ENCODE results near the gene SLC28A1.
"Not testable (repeated sequence)": the region's sequence is repeated elsewhere in the genome, so short reads cannot be mapped to it uniquely, and the experiment has no call there.

The SLC28A1 gene, protein sequence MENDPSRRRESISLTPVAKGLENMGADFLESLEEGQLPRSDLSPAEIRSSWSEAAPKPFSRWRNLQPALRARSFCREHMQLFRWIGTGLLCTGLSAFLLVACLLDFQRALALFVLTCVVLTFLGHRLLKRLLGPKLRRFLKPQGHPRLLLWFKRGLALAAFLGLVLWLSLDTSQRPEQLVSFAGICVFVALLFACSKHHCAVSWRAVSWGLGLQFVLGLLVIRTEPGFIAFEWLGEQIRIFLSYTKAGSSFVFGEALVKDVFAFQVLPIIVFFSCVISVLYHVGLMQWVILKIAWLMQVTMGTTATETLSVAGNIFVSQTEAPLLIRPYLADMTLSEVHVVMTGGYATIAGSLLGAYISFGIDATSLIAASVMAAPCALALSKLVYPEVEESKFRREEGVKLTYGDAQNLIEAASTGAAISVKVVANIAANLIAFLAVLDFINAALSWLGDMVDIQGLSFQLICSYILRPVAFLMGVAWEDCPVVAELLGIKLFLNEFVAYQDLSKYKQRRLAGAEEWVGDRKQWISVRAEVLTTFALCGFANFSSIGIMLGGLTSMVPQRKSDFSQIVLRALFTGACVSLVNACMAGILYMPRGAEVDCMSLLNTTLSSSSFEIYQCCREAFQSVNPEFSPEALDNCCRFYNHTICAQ

DNA sequence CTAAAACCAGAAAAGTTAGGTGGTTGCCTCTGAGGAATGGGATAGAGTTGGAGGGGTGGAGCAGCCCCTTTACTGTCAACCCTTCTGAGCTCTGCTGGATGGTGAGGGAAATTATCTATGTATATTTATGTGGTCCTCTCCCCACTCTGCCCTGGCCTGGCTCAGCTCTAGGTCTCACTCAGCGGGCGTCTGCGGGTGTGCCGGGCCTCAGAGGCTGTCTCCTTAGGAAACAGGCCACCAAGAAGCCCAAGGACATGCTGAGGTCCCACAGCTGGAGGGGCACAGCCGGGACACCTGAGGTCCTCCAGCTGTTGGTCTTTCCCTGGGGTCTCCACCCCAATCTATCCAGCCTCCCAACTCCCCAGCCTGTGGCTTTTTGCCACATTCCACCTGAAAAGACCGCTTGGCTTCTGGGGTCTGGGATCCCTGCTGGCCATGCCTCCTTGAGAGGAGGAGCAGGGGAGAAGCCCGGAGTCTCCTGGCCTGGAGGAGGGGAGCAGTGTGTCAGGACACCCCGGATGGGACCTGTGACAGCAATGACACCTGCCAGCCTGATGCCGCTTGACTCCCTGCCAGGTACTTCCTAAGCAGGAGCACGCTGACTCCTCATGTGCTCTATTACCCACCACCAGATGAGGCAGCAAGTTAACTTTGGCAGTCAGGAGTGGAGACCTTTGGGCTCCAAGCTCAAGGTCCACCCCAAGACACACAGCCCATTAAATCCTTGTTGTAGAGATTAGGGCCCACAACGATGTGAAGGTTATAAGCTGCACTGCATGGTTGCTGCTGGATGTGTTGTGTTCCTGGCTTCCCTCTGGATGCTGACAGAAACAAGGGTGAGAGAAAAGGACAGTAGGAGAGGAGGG is at the start of gene SLC28A1:
Gene SLC28A1 (plus strand): TSS at position 747 of the 866 bp plus-strand sequence. CDS start 3,099 bp downstream, outside the sequence.
- Mint-ChIP-seq H3K9me3 (ENCODE audit: low read depth) (no peaks in the 10 kb centered on the region), H3K36me3 (no peaks in the 10 kb centered on the region), H3K27ac (no peak within 1 kb of the TSS)

DNA sequence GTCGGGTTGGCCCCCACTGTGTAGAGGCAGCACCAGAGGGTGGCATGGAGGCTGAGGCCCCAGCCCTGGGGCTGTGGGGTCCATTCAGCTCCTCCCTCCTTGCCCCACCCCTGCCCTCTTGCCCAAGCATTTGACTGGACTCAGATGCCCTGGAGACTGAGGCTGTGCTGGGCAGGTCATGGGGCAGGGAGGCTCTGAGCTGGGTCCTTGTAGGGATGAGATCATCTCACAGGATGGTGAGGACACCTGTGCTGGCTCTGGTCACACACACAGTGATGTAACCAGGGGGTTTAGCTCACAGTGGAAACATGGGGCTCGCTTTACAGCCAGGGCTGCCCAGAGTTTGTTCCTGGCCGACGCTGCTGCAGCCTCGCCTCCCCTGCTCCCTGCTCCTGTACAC is 49.5 kb upstream of the SLC28A1 start:
- Mint-ChIP-seq H3K27me3 (no peaks in the 10 kb centered on the region), H3K4me1 (ENCODE audit: low read depth) (no peaks in the 10 kb centered on the region), H3K9me3 (ENCODE audit: low read depth) (no peaks in the 10 kb centered on the region), H3K27ac (no peak overlapping the region), H3K36me3 (no peaks in the 10 kb centered on the region), H3K4me3 (no peak overlapping the region)

More for the DNA sequence above, at the start of gene SLC28A1:
- Mint-ChIP-seq H3K4me1 (ENCODE audit: low read depth) (no peaks in the 10 kb centered on the region), H3K27me3 (peaks cover 1% of the 10 kb centered on the region), H3K4me3 (no peak within 1 kb of the TSS)

DNA sequence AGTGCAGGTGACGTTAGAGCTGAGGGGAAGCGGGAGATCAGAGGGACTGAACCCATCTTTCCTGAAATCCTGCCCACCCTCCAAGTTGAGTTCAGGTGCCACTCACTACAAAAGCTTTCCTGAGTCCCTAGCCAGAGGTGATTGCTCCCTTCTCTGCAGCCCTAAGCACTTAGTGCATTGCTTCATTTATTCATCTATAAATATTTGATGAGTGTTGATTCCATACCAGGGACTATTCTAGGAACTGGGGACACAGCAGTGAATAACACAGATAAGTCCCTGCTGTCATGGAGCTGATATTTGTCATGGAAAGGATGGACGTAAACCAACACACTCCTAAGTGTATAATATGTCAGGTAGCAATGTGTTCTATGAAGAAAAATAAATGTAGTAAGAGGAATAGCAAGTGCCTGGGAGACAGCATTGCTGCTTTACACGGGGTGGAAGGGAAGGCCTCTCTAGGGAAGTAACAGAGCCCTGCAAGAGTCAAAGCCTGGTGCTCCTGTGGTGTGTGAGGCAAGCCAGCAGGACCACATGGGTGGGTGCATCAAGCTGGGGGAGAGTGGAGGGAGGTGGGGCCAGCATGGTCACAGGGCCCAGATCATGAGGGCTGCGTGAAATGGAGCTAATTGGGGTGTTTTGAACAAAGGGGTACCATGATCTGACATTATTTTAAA is 48.7 kb upstream of the SLC28A1 start:
- Mint-ChIP-seq H3K4me1 (ENCODE audit: low read depth) (no peaks in the 10 kb centered on the region), H3K27ac (no peak overlapping the region), H3K36me3 (no peaks in the 10 kb centered on the region), H3K4me3 (no peak overlapping the region), H3K27me3 (no peaks in the 10 kb centered on the region), H3K9me3 (ENCODE audit: low read depth) (no peaks in the 10 kb centered on the region)

DNA sequence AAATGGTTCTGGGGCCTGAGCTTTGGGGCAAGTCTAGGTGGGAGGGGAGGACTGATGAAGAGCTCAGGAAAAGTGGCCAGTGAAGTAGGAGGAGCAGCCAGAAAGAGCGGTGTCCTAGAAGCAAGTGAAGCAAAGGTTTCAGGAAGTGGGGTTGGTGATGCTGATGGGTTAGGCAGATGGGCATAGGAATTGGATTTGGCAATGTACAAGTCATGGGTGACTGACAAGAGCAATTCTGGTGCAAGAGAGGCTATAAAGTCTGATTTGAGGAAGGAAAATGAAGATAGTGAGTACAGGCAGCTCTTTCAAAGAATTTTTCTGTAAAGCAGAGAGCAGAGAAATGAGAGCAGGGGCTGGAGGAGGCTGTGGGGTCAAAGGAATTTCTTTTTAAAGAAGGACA is 47.6 kb upstream of the SLC28A1 start:
- Mint-ChIP-seq H3K36me3 (no peaks in the 10 kb centered on the region), H3K4me3 (no peak overlapping the region), H3K4me1 (ENCODE audit: low read depth) (no peaks in the 10 kb centered on the region), H3K9me3 (ENCODE audit: low read depth) (no peaks in the 10 kb centered on the region), H3K27me3 (no peaks in the 10 kb centered on the region), H3K27ac (no peak overlapping the region)

DNA sequence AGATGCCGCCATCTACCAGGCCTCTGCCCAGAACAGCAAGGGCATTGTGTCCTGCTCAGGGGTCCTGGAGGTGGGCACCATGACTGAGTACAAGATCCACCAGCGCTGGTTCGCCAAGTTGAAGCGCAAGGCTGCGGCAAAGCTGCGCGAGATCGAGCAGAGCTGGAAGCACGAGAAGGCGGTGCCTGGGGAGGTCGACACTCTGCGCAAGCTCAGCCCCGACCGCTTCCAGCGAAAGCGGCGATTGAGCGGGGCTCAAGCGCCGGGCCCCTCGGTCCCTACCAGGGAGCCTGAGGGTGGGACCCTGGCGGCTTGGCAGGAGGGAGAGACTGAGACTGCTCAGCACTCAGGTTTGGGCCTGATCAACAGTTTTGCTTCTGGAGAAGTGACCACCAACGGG is 44.7 kb upstream of the SLC28A1 start:
- Mint-ChIP-seq H3K9me3 (ENCODE audit: low read depth) (no peaks in the 10 kb centered on the region), H3K4me1 (ENCODE audit: low read depth) (no peaks in the 10 kb centered on the region), H3K27ac (no peak overlapping the region), H3K27me3 (no peaks in the 10 kb centered on the region), H3K4me3 (no peak overlapping the region), H3K36me3 (no peaks in the 10 kb centered on the region)

DNA sequence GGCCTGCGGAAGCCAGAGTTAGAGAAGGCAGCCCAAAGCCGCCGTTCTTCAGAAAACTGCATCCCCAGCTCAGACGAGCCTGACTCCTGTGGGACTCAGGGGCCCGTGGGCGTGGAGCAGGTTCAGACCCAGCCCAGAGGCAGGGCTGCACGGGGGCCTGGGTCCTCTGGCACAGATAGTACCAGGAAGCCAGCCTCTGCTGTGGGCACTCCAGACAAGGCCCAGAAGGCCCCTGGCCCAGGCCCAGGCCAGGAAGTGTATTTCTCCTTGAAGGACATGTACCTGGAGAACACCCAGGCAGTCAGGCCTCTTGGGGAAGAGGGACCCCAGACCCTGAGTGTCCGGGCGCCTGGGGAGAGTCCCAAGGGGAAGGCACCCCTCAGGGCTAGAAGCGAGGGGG is 44.2 kb upstream of the SLC28A1 start:
- Mint-ChIP-seq H3K27me3 (no peaks in the 10 kb centered on the region), H3K4me3 (no peak overlapping the region), H3K27ac (no peak overlapping the region), H3K36me3 (no peaks in the 10 kb centered on the region), H3K4me1 (ENCODE audit: low read depth) (no peaks in the 10 kb centered on the region), H3K9me3 (ENCODE audit: low read depth) (no peaks in the 10 kb centered on the region)

DNA sequence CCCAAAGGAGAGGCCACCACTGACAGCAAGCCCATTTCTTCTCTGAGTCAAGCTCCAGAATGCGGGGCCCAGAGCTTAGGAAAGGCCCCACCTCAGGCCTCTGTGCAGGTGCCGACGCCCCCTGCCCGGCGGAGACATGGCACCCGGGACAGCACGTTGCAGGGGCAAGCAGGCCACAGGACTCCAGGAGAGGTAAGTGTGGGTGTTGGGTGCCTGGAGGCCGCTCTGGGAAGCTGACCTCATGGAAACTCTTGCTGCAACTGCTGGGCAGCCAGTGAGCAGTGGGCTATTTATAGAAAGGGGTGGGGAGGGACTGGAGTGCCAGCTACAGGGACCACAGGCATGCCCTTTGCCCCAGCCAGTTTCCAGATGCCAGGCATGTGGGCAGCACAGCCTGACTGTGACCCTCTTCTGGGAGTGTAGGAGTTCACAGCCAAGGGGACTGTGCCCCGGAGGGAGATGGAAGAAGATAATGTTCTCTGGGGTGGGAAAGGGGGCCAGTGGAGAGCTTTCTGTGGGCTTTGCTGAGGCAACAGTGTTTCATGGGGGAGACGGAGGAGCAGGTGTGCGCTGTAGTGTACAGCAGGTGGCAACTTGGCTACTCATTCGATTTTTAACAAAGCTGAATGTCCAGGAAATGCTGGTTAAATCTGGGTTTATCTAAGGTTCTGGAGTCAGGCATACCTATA is 43.6 kb upstream of the SLC28A1 start:
- no peaks in the 10 kb centered on the region for H3K4me1 Mint-ChIP-seq (ENCODE audit: low read depth)
- no peak overlapping the region for H3K4me3 Mint-ChIP-seq
- H3K27me3 Mint-ChIP-seq, result no peaks in the 10 kb centered on the region
- H3K36me3 Mint-ChIP-seq, result no peaks in the 10 kb centered on the region
- no peak overlapping the region for H3K27ac Mint-ChIP-seq
- H3K9me3 Mint-ChIP-seq (ENCODE audit: low read depth), result no peaks in the 10 kb centered on the region

DNA sequence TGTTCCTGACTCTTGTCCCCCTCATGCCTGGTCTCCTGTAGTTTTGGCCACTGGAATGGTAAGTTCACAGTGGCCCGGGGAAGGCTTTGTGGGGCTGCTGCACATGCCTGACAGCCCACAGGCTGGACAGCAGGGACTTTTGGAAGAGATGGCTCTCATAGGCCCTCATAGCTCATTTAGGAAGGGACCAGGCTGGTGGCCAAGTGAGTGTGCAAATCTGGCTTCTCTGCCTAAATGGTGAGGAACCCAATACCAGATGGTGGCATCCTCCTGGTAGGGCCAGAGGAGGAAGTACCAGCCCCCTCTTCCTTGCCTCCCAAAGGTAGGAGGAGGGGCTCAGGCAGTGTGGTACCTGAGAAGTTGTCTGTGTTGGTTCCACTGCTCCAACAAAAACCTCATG is 41.7 kb upstream of the SLC28A1 start:
- Mint-ChIP-seq H3K4me3 (no peak overlapping the region), H3K9me3 (ENCODE audit: low read depth) (no peaks in the 10 kb centered on the region)

DNA sequence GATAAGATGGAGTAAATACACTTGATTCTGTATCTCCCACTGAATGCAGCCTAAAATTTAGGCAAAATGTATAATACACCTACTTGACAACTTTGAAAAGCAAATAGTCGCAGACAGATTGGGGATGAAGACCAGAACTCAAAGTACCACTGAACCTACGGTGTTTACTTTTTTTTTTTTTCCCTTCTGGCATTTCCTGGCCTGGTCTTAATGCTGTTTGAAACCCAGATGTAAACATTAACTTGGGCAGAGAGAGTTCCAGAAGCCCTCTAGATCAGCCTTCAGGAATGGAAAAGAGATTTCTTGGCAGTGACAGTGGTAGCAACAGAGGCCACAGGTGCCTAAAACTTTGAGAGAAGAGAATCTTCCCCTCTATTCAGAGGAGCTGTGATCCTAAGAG is 39.5 kb upstream of the SLC28A1 start:
- Mint-ChIP-seq H3K4me1 (ENCODE audit: low read depth) (no peaks in the 10 kb centered on the region), H3K4me3 (no peak overlapping the region), H3K9me3 (ENCODE audit: low read depth) (peaks cover 5% of the 10 kb centered on the region), H3K27me3 (no peaks in the 10 kb centered on the region), H3K27ac (no peak overlapping the region), H3K36me3 (peaks cover 7% of the 10 kb centered on the region)

More for the DNA sequence above, 41.7 kb upstream of the SLC28A1 start:
- H3K36me3 Mint-ChIP-seq, result peaks cover 7% of the 10 kb centered on the region
- H3K4me1 Mint-ChIP-seq (ENCODE audit: low read depth), result no peaks in the 10 kb centered on the region
- H3K27ac Mint-ChIP-seq, result no peak overlapping the region
- H3K27me3 Mint-ChIP-seq, result no peaks in the 10 kb centered on the region

DNA sequence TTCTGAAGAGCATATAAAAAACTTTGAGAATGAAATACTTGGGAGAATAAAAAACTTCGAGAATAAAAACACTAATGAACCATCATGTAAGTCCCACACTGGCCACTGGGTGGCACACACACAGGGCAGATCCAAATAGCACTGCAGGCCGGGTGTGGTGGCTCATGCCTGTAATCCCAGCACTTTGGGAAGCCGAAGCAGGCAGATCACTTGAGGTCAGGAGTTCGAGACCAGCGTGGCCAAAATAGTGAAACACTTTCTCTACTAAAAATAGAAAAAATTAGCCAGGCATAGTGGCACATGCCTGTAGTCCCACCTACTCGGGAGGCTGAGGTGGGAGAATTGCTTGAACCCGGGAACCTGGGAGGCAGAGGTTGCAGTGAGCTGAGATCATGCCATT is 38.8 kb upstream of the SLC28A1 start:
- H3K27me3 Mint-ChIP-seq; H3K9me3 Mint-ChIP-seq (ENCODE audit: low read depth); H3K4me3 Mint-ChIP-seq; H3K4me1 Mint-ChIP-seq (ENCODE audit: low read depth); H3K27ac Mint-ChIP-seq; H3K36me3 Mint-ChIP-seq: not testable (repeated sequence)

DNA sequence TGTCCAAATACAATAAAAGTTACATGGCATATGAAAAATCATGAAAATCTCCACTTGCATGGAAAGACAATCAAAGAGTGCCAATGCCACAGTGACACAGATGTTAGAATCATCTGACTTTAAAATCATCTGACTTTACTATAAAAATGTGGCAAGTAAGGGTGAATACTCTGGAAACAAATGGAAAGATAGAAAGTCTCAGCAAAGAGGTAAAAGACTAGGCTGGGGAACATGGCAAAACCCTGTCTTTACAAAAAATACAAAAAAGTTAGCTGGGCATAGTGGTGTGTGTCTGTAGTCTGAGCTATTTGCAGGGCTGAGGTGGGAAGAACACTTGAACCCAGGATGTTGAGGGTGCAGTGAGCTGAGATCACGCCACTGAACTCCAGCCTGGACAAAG is 38.2 kb upstream of the SLC28A1 start:
- H3K4me1 Mint-ChIP-seq (ENCODE audit: low read depth), result no peaks in the 10 kb centered on the region
- peaks cover 7% of the 10 kb centered on the region for H3K36me3 Mint-ChIP-seq
- no peak overlapping the region for H3K27ac Mint-ChIP-seq
- peaks cover 5% of the 10 kb centered on the region for H3K9me3 Mint-ChIP-seq (ENCODE audit: low read depth)
- H3K4me3 Mint-ChIP-seq, result no peak overlapping the region
- H3K27me3 Mint-ChIP-seq, result no peaks in the 10 kb centered on the region

DNA sequence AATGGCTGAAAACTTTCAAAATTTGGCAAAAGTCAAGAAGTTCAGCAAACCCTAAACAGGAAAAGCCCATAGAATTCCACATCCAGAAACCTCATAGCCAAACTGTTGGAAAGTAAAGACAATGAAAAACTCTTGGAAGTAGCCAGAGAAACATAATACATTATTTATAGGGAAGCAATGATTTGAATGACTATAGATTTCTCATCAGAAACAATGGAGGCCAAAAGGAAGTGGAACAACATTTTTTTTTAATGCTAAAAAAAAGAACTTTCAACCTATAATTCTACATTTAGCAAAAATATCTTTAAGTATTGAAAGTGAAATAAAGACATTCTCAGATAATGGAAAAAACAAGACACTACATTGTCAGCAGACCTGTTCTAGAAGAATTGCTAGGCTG is 37.1 kb upstream of the SLC28A1 start:
- Mint-ChIP-seq H3K9me3 (ENCODE audit: low read depth) (peaks cover 5% of the 10 kb centered on the region), H3K27ac (no peak overlapping the region), H3K4me3 (no peak overlapping the region), H3K4me1 (ENCODE audit: low read depth) (no peaks in the 10 kb centered on the region), H3K36me3 (peaks cover 7% of the 10 kb centered on the region), H3K27me3 (no peaks in the 10 kb centered on the region)

DNA sequence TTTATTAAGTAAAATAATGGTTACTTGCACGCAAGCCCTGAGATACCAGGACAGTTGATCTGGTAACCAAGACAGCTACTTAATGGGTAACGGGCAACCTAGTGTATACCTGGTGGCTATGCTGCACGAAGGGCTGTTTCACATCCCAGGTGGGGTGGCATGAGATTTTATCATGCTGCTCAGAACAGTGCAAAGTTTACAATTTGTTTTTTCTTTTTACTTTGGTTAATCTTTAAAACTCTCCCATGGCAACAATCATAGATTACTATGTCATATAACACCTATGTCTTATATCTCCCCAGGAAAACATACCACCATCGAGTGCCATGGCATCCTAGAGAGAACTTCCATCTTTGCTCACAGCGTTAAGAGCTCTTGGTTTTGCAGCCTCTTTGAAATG is 32.2 kb upstream of the SLC28A1 start:
- Mint-ChIP-seq H3K27ac (no peak overlapping the region), H3K27me3 (no peaks in the 10 kb centered on the region)

DNA sequence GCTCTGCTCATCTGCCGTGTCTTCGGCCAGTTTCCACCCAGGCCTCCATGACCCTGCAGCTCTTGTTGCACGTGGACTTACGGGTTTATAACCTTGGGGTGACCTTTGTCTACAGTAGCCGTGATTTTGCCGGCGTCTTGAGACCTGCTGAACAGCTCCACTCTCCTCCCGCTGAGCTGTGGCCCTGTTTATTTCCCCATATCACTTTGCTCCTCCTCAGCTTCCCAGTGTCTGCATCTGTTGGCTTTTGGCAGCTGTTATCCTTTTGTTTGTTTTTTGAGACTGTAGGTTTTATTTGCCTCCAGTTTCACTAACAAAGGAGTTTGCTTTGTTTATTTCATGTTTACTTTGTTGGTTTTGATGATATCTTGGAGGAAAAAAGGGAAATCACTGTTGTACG is 29.3 kb upstream of the SLC28A1 start:
- Mint-ChIP-seq H3K27ac (no peak overlapping the region), H3K4me3 (no peak overlapping the region), H3K36me3 (no peaks in the 10 kb centered on the region), H3K27me3 (no peaks in the 10 kb centered on the region), H3K4me1 (ENCODE audit: low read depth) (no peaks in the 10 kb centered on the region), H3K9me3 (ENCODE audit: low read depth) (no peaks in the 10 kb centered on the region)

More for the DNA sequence above, 32.2 kb upstream of the SLC28A1 start:
- Mint-ChIP-seq H3K4me3 (no peak overlapping the region), H3K9me3 (ENCODE audit: low read depth) (peaks cover 5% of the 10 kb centered on the region), H3K36me3 (peaks cover under 1% of the 10 kb centered on the region), H3K4me1 (ENCODE audit: low read depth) (no peaks in the 10 kb centered on the region)

Measured in activated naive CD8-positive, alpha-beta T cell (primary cell).